H1 (cell line): ENCODE measurements around the gene PCCA. TPM values are rescaled to one million over a fixed set of nuclear protein-coding genes. Genes with fewer than 3 reads are reported as not detected.

Source experiments
- CTCF ChIA-PET: fragments of 300-600 bp; sonication (Branson Sonifier 250); formaldehyde crosslinking; loops from one replicate; lab custom pipeline; 2021; ENCODE audit not compliant: partially characterized antibody; lab: Charles Lee
- POLR2A ChIA-PET: fragments of 300-600 bp; sonication (Branson Sonifier 250); formaldehyde crosslinking; loops from one replicate; lab custom pipeline; 2021; ENCODE audit warnings: inconsistent platforms; ENCODE audit not compliant: partially characterized antibody; lab: Charles Lee
- DNase-seq, 2 experiments: peaks; one replicate each; pipeline versions ENCODE4 v3.0.0 to v3.0.0-alpha.2; 2010 to 2022; ENCODE audit warnings: low spot score in 2 of 2, low read depth in 1 of 2, mixed read lengths in 1 of 2
- FAIRE-seq: peaks from 2 replicates; lab custom pipeline; 2011; peaks lifted over from hg19 to GRCh38; lab: Jason Lieb, UNC
- H2AFZ ChIP-seq: 2 replicates; pipeline ENCODE4 v1.8.1; 2012; ENCODE audit warnings: low read length, inconsistent platforms
- H2AK5ac ChIP-seq: 2 replicates; pipeline ENCODE4 v1.6.1; 2013; ENCODE audit warnings: low read depth, low read length
- H2BK120ac ChIP-seq: replicated peaks from 2 replicates; pipeline ENCODE3; 2013; ENCODE audit warnings: low read depth, low read length, inconsistent platforms
- H2BK12ac ChIP-seq: 2 replicates; pipeline ENCODE4 v1.6.1; 2013; ENCODE audit warnings: low read depth, low read length
- H2BK15ac ChIP-seq: 2 replicates; pipeline ENCODE4 v1.6.1; 2013; ENCODE audit warnings: low read length
- H2BK20ac ChIP-seq: 2 replicates; pipeline ENCODE4 v1.6.1; 2013; ENCODE audit warnings: low read length
- H2BK5ac ChIP-seq: 2 replicates; pipeline ENCODE4 v1.6.1; 2013; ENCODE audit warnings: low read depth, low read length
- H3K14ac ChIP-seq: 2 replicates; pipeline ENCODE4 v1.6.1; 2013; ENCODE audit warnings: inconsistent platforms; ENCODE audit not compliant: insufficient read length
- H3K18ac ChIP-seq: 2 replicates; pipeline ENCODE4 v1.6.1; 2013; ENCODE audit warnings: low read length; ENCODE audit errors: extremely low read depth
- H3K23ac ChIP-seq: 2 replicates; pipeline ENCODE4 v1.6.1; 2013; ENCODE audit warnings: inconsistent platforms; ENCODE audit not compliant: insufficient read length
- H3K23me2 ChIP-seq: 2 replicates; pipeline ENCODE4 v1.6.1; 2013; ENCODE audit warnings: low read depth, low read length
- H3K27ac ChIP-seq: 2 replicates; pipeline ENCODE4 v1.6.1; 2011; ENCODE audit warnings: low read depth, low read length, inconsistent platforms
- H3K27me3 ChIP-seq, 4 experiments: replicated peaks in 1 of 4; 1 replicate in 1 of 4; 2 replicates in 3 of 4; pipeline versions ENCODE4 v1.6.1 to v1.8.1; 2011 to 2013; ENCODE audit warnings: low read length in 3 of 4, mild to moderate bottlenecking in 3 of 4, inconsistent platforms in 2 of 4, mixed read lengths in 2 of 4, moderate library complexity in 1 of 4; ENCODE audit not compliant: control insufficient read depth in 3 of 4, insufficient read depth in 3 of 4; ENCODE audit errors: extremely low read depth in 1 of 4
- H3K36me3 ChIP-seq, 4 experiments: 2 replicates each; pipeline versions ENCODE4 v1.6.1 to v1.8.1; 2011 to 2013; ENCODE audit warnings: mild to moderate bottlenecking in 4 of 4, low read length in 3 of 4, moderate library complexity in 2 of 4, control low read depth in 1 of 4, inconsistent platforms in 1 of 4; ENCODE audit not compliant: insufficient read depth in 4 of 4, control insufficient read depth in 2 of 4
- H3K4ac ChIP-seq: replicated peaks from 2 replicates; pipeline ENCODE3; 2013; ENCODE audit warnings: low read length, low read depth, mixed read lengths, inconsistent platforms; ENCODE audit not compliant: insufficient read length
- H3K4me1 ChIP-seq, 4 experiments: replicated peaks in 1 of 4; 1 replicate in 1 of 4; 2 replicates in 3 of 4; pipeline versions ENCODE4 v1.6.1 to v1.8.1; 2011 to 2013; ENCODE audit warnings: low read length in 3 of 4, inconsistent platforms in 2 of 4, mixed read lengths in 1 of 4; ENCODE audit not compliant: insufficient read depth in 4 of 4, control insufficient read depth in 3 of 4
- H3K4me2 ChIP-seq, 2 experiments: 2 replicates each; pipeline versions ENCODE4 v1.6.1 to v1.8.1; 2011 to 2013; ENCODE audit warnings: low read depth in 2 of 2, low read length in 2 of 2, control low read depth in 1 of 2, inconsistent platforms in 1 of 2, mild to moderate bottlenecking in 1 of 2; ENCODE audit not compliant: insufficient read depth in 1 of 2
- H3K4me3 ChIP-seq, 4 experiments: fragments of 200-600, 300-600 bp in 1 of 4; sonication (generic), shearing (Covaris generic), sonication (Bioruptor Twin) in 1 of 4; 2 replicates each; pipeline versions ENCODE4 v1.5.1 to v1.8.1; 2011 to 2016; ENCODE audit warnings: low read length in 4 of 4, low read depth in 3 of 4, control low read depth in 2 of 4, inconsistent platforms in 2 of 4, mild to moderate bottlenecking in 2 of 4, mixed read lengths in 1 of 4, moderate library complexity in 1 of 4; ENCODE audit not compliant: insufficient read depth in 2 of 4; ENCODE audit errors: extremely low read depth in 1 of 4
- H3K56ac ChIP-seq: replicated peaks from 2 replicates; pipeline ENCODE3; 2013; ENCODE audit warnings: low read depth, mild to moderate bottlenecking, mixed read lengths, low read length, inconsistent platforms; ENCODE audit not compliant: insufficient read length
- H3K79me1 ChIP-seq: 2 replicates; pipeline ENCODE4 v1.6.1; 2013; ENCODE audit warnings: low read depth, low read length, control low read depth
- H3K79me2 ChIP-seq, 2 experiments: 2 replicates each; pipeline versions ENCODE4 v1.6.1 to v1.8.1; 2012 to 2013; ENCODE audit warnings: low read length in 2 of 2, mild to moderate bottlenecking in 2 of 2, inconsistent platforms in 1 of 2; ENCODE audit not compliant: insufficient read depth in 2 of 2, control insufficient read depth in 1 of 2
- H3K9ac ChIP-seq, 4 experiments: replicated peaks in 1 of 4; 1 replicate in 1 of 4; 2 replicates in 3 of 4; pipeline versions ENCODE4 v1.6.1 to v1.8.1; 2011 to 2013; ENCODE audit warnings: low read depth in 3 of 4, low read length in 3 of 4, control low read depth in 2 of 4, mild to moderate bottlenecking in 2 of 4, moderate library complexity in 2 of 4, inconsistent platforms in 1 of 4; ENCODE audit errors: extremely low read depth in 1 of 4
- H3K9me3 ChIP-seq, 2 experiments: 2 replicates each; pipeline versions ENCODE4 v1.6.1 to v1.8.1; 2012 to 2013; ENCODE audit warnings: mild to moderate bottlenecking in 2 of 2, moderate library complexity in 2 of 2, control low read depth in 1 of 2, inconsistent platforms in 1 of 2, low read depth in 1 of 2, low read length in 1 of 2, mixed read lengths in 1 of 2; ENCODE audit not compliant: insufficient read depth in 2 of 2
- H4K20me1 ChIP-seq, 2 experiments: replicated peaks in 1 of 2; 2 replicates each; pipeline versions ENCODE3 to v1.8.1; 2011 to 2013; ENCODE audit warnings: inconsistent platforms in 2 of 2, low read length in 2 of 2, mild to moderate bottlenecking in 1 of 2; ENCODE audit not compliant: insufficient read depth in 2 of 2, control insufficient read depth in 1 of 2
- H4K5ac ChIP-seq: 2 replicates; pipeline ENCODE4 v1.6.1; 2013; ENCODE audit warnings: low read length, low read depth, mixed read lengths, inconsistent platforms; ENCODE audit not compliant: insufficient read length
- H4K8ac ChIP-seq: 2 replicates; pipeline ENCODE4 v1.8.0; 2013; ENCODE audit warnings: mild to moderate bottlenecking, moderate library complexity, low read length, inconsistent platforms; ENCODE audit not compliant: insufficient read depth; ENCODE audit errors: extremely low read depth
- H4K91ac ChIP-seq: replicated peaks from 2 replicates; pipeline ENCODE3; 2013; ENCODE audit warnings: low read length, mixed read lengths, inconsistent platforms; ENCODE audit not compliant: insufficient read length
- CBX5 ChIP-seq: fragments of 300-800, 300-1000 bp; sonication (generic); IDR thresholded peaks from 2 replicates; pipeline ENCODE4 v1.7.1; 2016; ENCODE audit warnings: antibody characterized with exemption, low read length, low read depth
- CBX8 ChIP-seq: fragments of 300-800, 300-1000 bp; sonication (generic); IDR thresholded peaks from 2 replicates; pipeline ENCODE4 v1.7.1; 2016; ENCODE audit warnings: low read depth, low read length, borderline replicate concordance
- EP300 ChIP-seq, 2 experiments: IDR thresholded peaks; 1 replicate in 1 of 2; 2 replicates in 1 of 2; pipeline ENCODE4 v1.6.1; 2011 to 2012; ENCODE audit warnings: low read depth in 2 of 2, low read length in 2 of 2, mild to moderate bottlenecking in 2 of 2, borderline replicate concordance in 1 of 2, inconsistent platforms in 1 of 2, moderate library complexity in 1 of 2
- POLR2AphosphoS5 ChIP-seq: IDR thresholded peaks from 2 replicates; pipeline ENCODE4 v1.6.1; 2011; ENCODE audit warnings: low read depth, low read length
- POU5F1 ChIP-seq: IDR thresholded peaks from 2 replicates; pipeline ENCODE4 v1.6.1; 2011; ENCODE audit warnings: low read depth, mild to moderate bottlenecking, low read length, moderate library complexity
- RXRA ChIP-seq: IDR thresholded peaks from 2 replicates; pipeline ENCODE4 v1.6.1; 2011; ENCODE audit warnings: low read depth, mild to moderate bottlenecking, low read length, moderate library complexity; ENCODE audit not compliant: insufficient read depth
- SRF ChIP-seq: IDR thresholded peaks from 2 replicates; pipeline ENCODE4 v1.6.1; 2011; ENCODE audit warnings: mild to moderate bottlenecking, low read depth, low read length, moderate library complexity
- WGBS, 2 experiments: shearing (Covaris generic) in 1 of 2; methylation state at CpG; one replicate each; pipeline versions ENCODE4 v1.1.6 to v1.1.7; 2013 to 2015; ENCODE audit warnings: low lambda C conversion rate in 2 of 2, mixed read lengths in 2 of 2, inconsistent platforms in 1 of 2, low coverage in 1 of 2, missing lambda C conversion rate in 1 of 2; ENCODE audit not compliant: insufficient replicate concordance in 2 of 2, insufficient coverage in 1 of 2, insufficient read length in 1 of 2; ENCODE audit errors: extremely low coverage in 1 of 2, missing lambda C conversion rate in 1 of 2; 5-methylcytosine and 5-hydroxymethylcytosine counted together
- polyA plus RNA-seq, 7 experiments: library from polyadenylated mRNA; depleted of rRNA in 3 of 7; stranded (reverse) in 5 of 7; unstranded in 2 of 7; fragments of >200 nt in 5 of 7; fragments of 200-250 nt in 2 of 7; gene quantifications; 1 replicate in 5 of 7; 2 replicates in 1 of 7; 4 replicates in 1 of 7; pipeline versions ENCODE4 v1.2.1 to v1.2.3, GENCODE V29; 2011 to 2013; ENCODE audit warnings: missing spikeins in 2 of 7, mixed read lengths in 2 of 7
- total RNA-seq: library from RNA; stranded (reverse); fragmentation: NEBNext Ultra II Directional; extraction: Animal tissue kit (Norgen Biotek cat#: 25700); gene quantifications from 2 replicates; pipeline ENCODE4 v1.2.1, GENCODE V29; 2021
- TF ChIP-seq, protein P1 (sequence below): IDR thresholded peaks from 2 replicates; pipeline ENCODE4 v1.6.1; 2012; ENCODE audit warnings: inconsistent platforms

The PCCA gene
- total and polyA plus RNA-seq, 2 of the 8 experiments (the other 6 are each of a cell fraction or from before 2014, with no cell fraction given): 18.4 to 49.8 TPM

DNA sequence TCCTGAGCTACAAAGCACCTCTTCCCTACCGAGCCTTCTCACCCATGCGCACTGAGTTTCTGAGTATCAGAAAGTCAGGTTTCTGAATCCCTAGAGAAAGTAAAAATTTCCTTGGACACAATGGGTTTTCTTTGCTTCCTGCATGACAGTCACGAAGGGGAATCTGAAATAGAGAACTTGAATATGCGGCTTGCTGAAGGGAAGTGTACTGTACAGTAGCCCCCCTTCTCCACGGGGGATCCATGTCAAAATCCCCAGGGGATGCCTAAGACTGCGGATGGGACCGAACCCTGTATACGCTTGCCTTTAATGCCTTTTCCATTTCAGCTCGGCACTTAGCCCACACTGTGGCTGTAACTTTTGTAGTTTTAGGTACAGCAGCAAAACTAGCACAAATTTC is 391.8 kb downstream of the PCCA start:
- POLR2A ChIA-PET: no interaction called here
- Histone ChIP-seq H4K91ac (no peak overlapping the region), H3K79me1 (no peaks in the 10 kb centered on the region), H3K36me3 (no peaks in the 10 kb centered on the region), H3K27ac (no peak overlapping the region), H2BK5ac (no peak overlapping the region), H3K4ac (no peak overlapping the region), H3K4me1 (peaks cover 0 to 6% (median 5%) of the 10 kb centered on the region in 4 experiments; a peak in 4 of 7 replicates), H3K27me3 (no peaks in the 10 kb centered on the region), H3K14ac (no peak overlapping the region), H4K5ac (no peak overlapping the region), H2AK5ac (no peak overlapping the region), H4K8ac (no peak overlapping the region), H4K20me1 (no peaks in the 10 kb centered on the region), H3K23ac (no peak overlapping the region), H3K23me2 (no peaks in the 10 kb centered on the region), H3K56ac (no peak overlapping the region), H2BK12ac (no peak overlapping the region), H2BK15ac (no peak overlapping the region), H3K18ac (no peak overlapping the region), H3K4me2 (no peak overlapping the region), H2BK20ac (no peak overlapping the region), H2AFZ (no peak overlapping the region), H3K79me2 (no peaks in the 10 kb centered on the region), H3K4me3 (no peak overlapping the region), H3K9ac (no peak overlapping the region), H2BK120ac (no peak overlapping the region), H3K9me3 (no peaks in the 10 kb centered on the region)
- 91% methylated on average over 9 of the region's 9 CpGs; no CpG with 5 or more reads in 1 of the 2 experiments for WGBS, 2 experiments
- FAIRE-seq (no peak), DNase-seq (no peak)
- CTCF ChIA-PET: interaction anchor here (1.1 kb wide), 1 partner anchor 9 kb away, joined by 3 read pairs; no protein-coding TSS in a partner anchor
- TF ChIP-seq RXRA (no peak), CBX5 (no peak), SRF (no peak), POU5F1 (no peak), CBX8 (no peak), POLR2AphosphoS5 (no peak), EP300 (IDR thresholded peaks at IDR 0.05; ENCODE audit: borderline replicate concordance in 1 of 2, low read depth in 2 of 2, low read length in 2 of 2) (no peak)
- TF ChIP-seq, protein P1, sequence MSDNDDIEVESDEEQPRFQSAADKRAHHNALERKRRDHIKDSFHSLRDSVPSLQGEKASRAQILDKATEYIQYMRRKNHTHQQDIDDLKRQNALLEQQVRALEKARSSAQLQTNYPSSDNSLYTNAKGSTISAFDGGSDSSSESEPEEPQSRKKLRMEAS: no peak
